Endothelial cell of umbilical vein (primary cell): ENCODE results near the gene SERGEF. TPM values are rescaled to one million over a fixed set of nuclear protein-coding genes. Genes with fewer than 3 reads are reported as not detected.

Source experiments
- BruUV-seq: library from RNA; stranded (reverse); fragments of 400-500 nt; replicated peaks from 2 replicates; lab custom pipeline; 2021; lab: Mats Ljungman, UMichigan
- CTCF ChIA-PET: fragments of 300-600, 350-600 bp; sonication (Branson Sonifier 250); formaldehyde crosslinking; loops from one replicate; lab custom pipeline; 2021; ENCODE audit warnings: antibody characterized with exemption, inconsistent platforms; lab: Charles Lee
- POLR2A ChIA-PET: fragments of 300-600, 350-600 bp; sonication (Branson Sonifier 250); formaldehyde crosslinking; loops from one replicate; lab custom pipeline; 2021; ENCODE audit warnings: antibody characterized with exemption, inconsistent platforms; lab: Charles Lee
- DNase-seq: peaks from one replicate; pipeline ENCODE4 v3.0.0-alpha.2; 2011; ENCODE audit warnings: low read depth, low spot score
- FAIRE-seq: peaks from 2 replicates; lab custom pipeline; 2011; peaks lifted over from hg19 to GRCh38; lab: Jason Lieb, UNC
- H2AFZ ChIP-seq: 2 replicates; pipeline ENCODE4 v1.6.0; 2012; ENCODE audit warnings: low read depth, low read length, control low read depth, inconsistent platforms
- H3K27ac ChIP-seq: 2 replicates; pipeline ENCODE4 v1.5.1; 2011; ENCODE audit warnings: low read depth, mild to moderate bottlenecking, control low read depth, low read length, moderate library complexity; ENCODE audit not compliant: insufficient read depth
- H3K27me3 ChIP-seq, 2 experiments: 2 replicates each; pipeline versions ENCODE4 v1.6.0 to v1.6.1; 2011; ENCODE audit warnings: low read length in 2 of 2, mixed read lengths in 1 of 2; ENCODE audit not compliant: control insufficient read depth in 2 of 2, insufficient read depth in 2 of 2
- H3K36me3 ChIP-seq, 2 experiments: 2 replicates in 1 of 2; 3 replicates in 1 of 2; pipeline ENCODE4 v1.5.1; 2011; ENCODE audit warnings: low read length in 2 of 2, mild to moderate bottlenecking in 1 of 2, moderate library complexity in 1 of 2; ENCODE audit not compliant: control insufficient read depth in 2 of 2, insufficient read depth in 2 of 2; ENCODE audit errors: extremely low read depth in 1 of 2
- H3K4me1 ChIP-seq: 3 replicates; pipeline ENCODE4 v1.5.1; 2011; ENCODE audit warnings: mild to moderate bottlenecking, low read length; ENCODE audit not compliant: control insufficient read depth, insufficient read depth; ENCODE audit errors: extremely low read depth
- H3K4me2 ChIP-seq: 2 replicates; pipeline ENCODE4 v1.6.1; 2011; ENCODE audit warnings: low read length, control low read depth, mixed read lengths; ENCODE audit not compliant: insufficient read depth
- H3K4me3 ChIP-seq, 3 experiments: fragments of 200-600 bp in 1 of 3; sonication (generic), shearing (Covaris generic) in 1 of 3; replicated peaks in 1 of 3; 2 replicates each; pipeline ENCODE4 v1.5.1; 2011 to 2016; ENCODE audit warnings: control low read depth in 3 of 3, low read length in 3 of 3, mild to moderate bottlenecking in 2 of 3, inconsistent platforms in 1 of 3, low read depth in 1 of 3, moderate library complexity in 1 of 3; ENCODE audit not compliant: insufficient read depth in 1 of 3
- H3K79me2 ChIP-seq: 2 replicates; pipeline ENCODE4 v1.6.0; 2012; ENCODE audit warnings: low read length, inconsistent platforms; ENCODE audit not compliant: control insufficient read depth, insufficient read depth
- H3K9ac ChIP-seq: replicated peaks from 2 replicates; pipeline ENCODE3; 2011; ENCODE audit warnings: low read length, control low read depth; ENCODE audit not compliant: insufficient read depth; ENCODE audit errors: extremely low read depth
- H3K9me1 ChIP-seq: replicated peaks from 3 replicates; pipeline ENCODE4 v1.6.0; 2011; ENCODE audit warnings: mild to moderate bottlenecking, low read length; ENCODE audit not compliant: control insufficient read depth, insufficient read depth; ENCODE audit errors: extremely low read depth
- H3K9me3 ChIP-seq: replicated peaks from 2 replicates; pipeline ENCODE4 v1.5.1; 2012; ENCODE audit warnings: low read length, inconsistent platforms; ENCODE audit not compliant: control insufficient read depth, insufficient read depth
- H4K20me1 ChIP-seq: replicated peaks from 2 replicates; pipeline ENCODE3; 2011; ENCODE audit warnings: mild to moderate bottlenecking, low read length; ENCODE audit not compliant: control insufficient read depth, insufficient read depth; ENCODE audit errors: extremely low read depth
- EZH2 ChIP-seq: IDR thresholded peaks from 2 replicates; pipeline ENCODE4 v1.6.1; 2012; ENCODE audit warnings: borderline replicate concordance, low read depth, mild to moderate bottlenecking, moderate library complexity, low read length, inconsistent platforms; ENCODE audit not compliant: severe bottlenecking
- FOS ChIP-seq: IDR thresholded peaks from 2 replicates; pipeline ENCODE4 v1.6.1; 2011; ENCODE audit warnings: mild to moderate bottlenecking, low read length, moderate library complexity, borderline replicate concordance; ENCODE audit not compliant: insufficient read depth
- GATA2 ChIP-seq: IDR thresholded peaks from 2 replicates; pipeline ENCODE4 v1.7.0; 2011; ENCODE audit warnings: low read depth, mild to moderate bottlenecking, moderate library complexity, mixed read lengths, low read length; ENCODE audit not compliant: insufficient read length, insufficient read depth
- JUN ChIP-seq: IDR thresholded peaks from 2 replicates; pipeline ENCODE4 v1.6.1; 2011; ENCODE audit warnings: borderline replicate concordance, low read depth; ENCODE audit not compliant: insufficient read length, insufficient read depth
- MYC ChIP-seq: IDR thresholded peaks from one replicate; pipeline ENCODE4 v1.6.1; 2011; ENCODE audit warnings: mild to moderate bottlenecking, low read depth, low read length
- POLR2A ChIP-seq: IDR thresholded peaks from 2 replicates; pipeline ENCODE4 v1.6.1; 2012; ENCODE audit warnings: low read depth, mild to moderate bottlenecking, control low read depth, low read length
- POLR2AphosphoS5 ChIP-seq: IDR thresholded peaks from 2 replicates; pipeline ENCODE4 v1.6.1; 2012; ENCODE audit warnings: low read depth, mild to moderate bottlenecking, control low read depth, low read length, moderate library complexity; ENCODE audit not compliant: insufficient read depth
- dilution Hi-C: fragments of 300-500 bp; cut with MboI; formaldehyde crosslinking; loops from one replicate; pipeline ENCODE4 v1.15.0; 2019; ENCODE audit warnings: low sequenced_read_pairs; ENCODE audit not compliant: extremely low pct_ligation_motif_present
- intact Hi-C: fragments of 100-400 bp; cut with micrococcal nuclease; formaldehyde crosslinking; loops from one replicate; pipeline ENCODE4 v1.10.0; 2022
- polyA plus RNA-seq, 4 experiments: library from polyadenylated mRNA; depleted of rRNA in 3 of 4; stranded (reverse) in 3 of 4; unstranded in 1 of 4; fragments of >200 nt; gene quantifications; 2 replicates each; pipeline versions ENCODE4 v1.2.1 to v1.2.3, GENCODE V29; 2011 to 2012; ENCODE audit warnings: missing spikeins in 1 of 4
- total RNA-seq: library from RNA; stranded (reverse); gene quantifications from 2 replicates; pipeline ENCODE4 v1.2.3, GENCODE V29; 2021
- TF ChIP-seq, protein P1 (sequence below), 2 donors: IDR thresholded peaks; 1 replicate in 1 of 2; 2 replicates in 1 of 2; pipeline ENCODE4 v1.5.1; 2011; ENCODE audit warnings: low read length in 2 of 2, mild to moderate bottlenecking in 2 of 2, moderate library complexity in 2 of 2, control low read depth in 1 of 2, inconsistent platforms in 1 of 2, low read depth in 1 of 2; ENCODE audit not compliant: insufficient read depth in 1 of 2; ENCODE audit errors: extremely low read depth in 1 of 2
- TF ChIP-seq, protein P2 (sequence below): IDR thresholded peaks from 2 replicates; pipeline ENCODE4 v1.6.1; 2011; ENCODE audit not compliant: insufficient read depth, insufficient read length

SERGEF gene
- total and polyA plus RNA-seq, 2 donors (not counting 3 experiments of a cell fraction or from before 2014, with no cell fraction given), result 8.7 to 16.7 TPM

DNA sequence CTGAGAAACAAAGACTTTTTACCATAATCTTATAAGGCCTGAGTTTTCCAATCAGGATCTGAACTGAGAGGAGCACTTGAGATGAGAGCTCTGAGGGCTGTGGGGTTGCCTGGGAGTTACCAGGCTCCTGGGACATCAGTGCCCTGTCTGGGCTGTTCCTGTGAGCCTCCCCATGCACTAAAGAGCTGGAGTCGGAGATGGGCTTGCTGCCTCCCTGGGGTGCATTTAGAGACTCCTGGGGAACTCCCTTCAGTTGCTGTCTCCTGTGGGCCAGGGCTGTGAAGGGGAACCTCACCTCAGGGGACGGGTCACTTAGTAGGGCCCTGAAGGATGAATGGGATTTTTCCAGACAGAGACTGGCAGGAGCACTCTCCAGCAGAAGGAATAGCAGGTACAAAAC, 244.9 kb downstream of the SERGEF start:
- no peaks in the 10 kb centered on the region for H3K9me3 ChIP-seq
- dilution Hi-C loops, result no loop called here
- H3K27ac ChIP-seq, result no peak overlapping the region
- CTCF ChIA-PET, result interaction anchor here (1.5 to 4.0 kb wide), 3 partner anchors 9 to 211 kb away, joined by 5 to 19 read pairs (median 16); no protein-coding TSS in a partner anchor
- no peaks in the 10 kb centered on the region for H3K36me3 ChIP-seq
- no peaks in the 10 kb centered on the region for H3K27me3 ChIP-seq
- DNase-seq (no peak), FAIRE-seq (no peak)
- POLR2A ChIA-PET, result no interaction called here
- TF ChIP-seq, protein P1, sequence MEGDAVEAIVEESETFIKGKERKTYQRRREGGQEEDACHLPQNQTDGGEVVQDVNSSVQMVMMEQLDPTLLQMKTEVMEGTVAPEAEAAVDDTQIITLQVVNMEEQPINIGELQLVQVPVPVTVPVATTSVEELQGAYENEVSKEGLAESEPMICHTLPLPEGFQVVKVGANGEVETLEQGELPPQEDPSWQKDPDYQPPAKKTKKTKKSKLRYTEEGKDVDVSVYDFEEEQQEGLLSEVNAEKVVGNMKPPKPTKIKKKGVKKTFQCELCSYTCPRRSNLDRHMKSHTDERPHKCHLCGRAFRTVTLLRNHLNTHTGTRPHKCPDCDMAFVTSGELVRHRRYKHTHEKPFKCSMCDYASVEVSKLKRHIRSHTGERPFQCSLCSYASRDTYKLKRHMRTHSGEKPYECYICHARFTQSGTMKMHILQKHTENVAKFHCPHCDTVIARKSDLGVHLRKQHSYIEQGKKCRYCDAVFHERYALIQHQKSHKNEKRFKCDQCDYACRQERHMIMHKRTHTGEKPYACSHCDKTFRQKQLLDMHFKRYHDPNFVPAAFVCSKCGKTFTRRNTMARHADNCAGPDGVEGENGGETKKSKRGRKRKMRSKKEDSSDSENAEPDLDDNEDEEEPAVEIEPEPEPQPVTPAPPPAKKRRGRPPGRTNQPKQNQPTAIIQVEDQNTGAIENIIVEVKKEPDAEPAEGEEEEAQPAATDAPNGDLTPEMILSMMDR (IDR thresholded peaks at IDR 0.05; ENCODE audit: extremely low read depth in 1 of 2, insufficient read depth in 1 of 2, low read depth in 1 of 2, low read length in 2 of 2), result no peak
- TF ChIP-seq GATA2, result no peak
- TF ChIP-seq JUN, result no peak
- no peak for TF ChIP-seq POLR2A
- TF ChIP-seq MYC, result no peak
- no peak for TF ChIP-seq EZH2
- TF ChIP-seq POLR2AphosphoS5, result no peak
- no peak for TF ChIP-seq FOS
- TF ChIP-seq, protein P2, sequence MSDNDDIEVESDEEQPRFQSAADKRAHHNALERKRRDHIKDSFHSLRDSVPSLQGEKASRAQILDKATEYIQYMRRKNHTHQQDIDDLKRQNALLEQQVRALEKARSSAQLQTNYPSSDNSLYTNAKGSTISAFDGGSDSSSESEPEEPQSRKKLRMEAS, result no peak
- H2AFZ ChIP-seq, result no peak overlapping the region
- no peaks in the 10 kb centered on the region for H3K79me2 ChIP-seq
- H3K9ac ChIP-seq, result no peak overlapping the region
- no peak overlapping the region for H3K4me2 ChIP-seq
- intact Hi-C loops, result no loop called here
- no TSS peak for BruUV-seq
- H4K20me1 ChIP-seq, result no peaks in the 10 kb centered on the region
- H3K4me3 ChIP-seq, result no peak overlapping the region
- H3K9me1 ChIP-seq, result no peaks in the 10 kb centered on the region
- H3K4me1 ChIP-seq, result no peaks in the 10 kb centered on the region
